H9 (cell line): ENCODE results near the gene AKR1D1. TPM values are rescaled to one million over a fixed set of nuclear protein-coding genes. Genes with fewer than 3 reads are reported as not detected.

Experiments
- DNase-seq: peaks from one replicate; pipeline ENCODE4 v3.0.0-alpha.2; 2017
- H2AFZ ChIP-seq: one replicate; pipeline ENCODE4 v1.6.1; 2013; ENCODE audit warnings: mild to moderate bottlenecking, low read length, control low read depth, moderate library complexity
- H2AK5ac ChIP-seq: 2 replicates; pipeline ENCODE4 v1.6.1; 2013; ENCODE audit warnings: low read length, control low read depth, mixed read lengths; ENCODE audit not compliant: insufficient read length
- H2BK120ac ChIP-seq: one replicate; pipeline ENCODE4 v1.6.1; 2013; ENCODE audit warnings: low read depth, mild to moderate bottlenecking, low read length, control low read depth, inconsistent platforms; ENCODE audit not compliant: poor library complexity, severe bottlenecking
- H2BK12ac ChIP-seq: 2 replicates; pipeline ENCODE4 v1.6.1; 2013; ENCODE audit warnings: low read length, control low read depth, mixed read lengths, low read depth; ENCODE audit not compliant: insufficient read length
- H2BK15ac ChIP-seq: 2 replicates; pipeline ENCODE4 v1.6.1; 2013; ENCODE audit warnings: low read depth, low read length, control low read depth
- H2BK20ac ChIP-seq: one replicate; pipeline ENCODE4 v1.6.1; 2013; ENCODE audit warnings: low read depth, mild to moderate bottlenecking, low read length, control low read depth, inconsistent platforms; ENCODE audit not compliant: poor library complexity, severe bottlenecking
- H2BK5ac ChIP-seq: 2 replicates; pipeline ENCODE4 v1.6.1; 2013; ENCODE audit warnings: low read length, control low read depth, mixed read lengths; ENCODE audit not compliant: insufficient read length
- H3K14ac ChIP-seq: 2 replicates; pipeline ENCODE4 v1.6.1; 2013; ENCODE audit warnings: low read length, control low read depth; ENCODE audit not compliant: insufficient read depth
- H3K18ac ChIP-seq: 2 replicates; pipeline ENCODE4 v1.6.1; 2013; ENCODE audit warnings: low read depth, mild to moderate bottlenecking, mixed read lengths, low read length, control low read depth; ENCODE audit not compliant: insufficient read length
- H3K23ac ChIP-seq: 2 replicates; pipeline ENCODE4 v1.6.1; 2013; ENCODE audit warnings: low read length, control low read depth, mixed read lengths, low read depth; ENCODE audit not compliant: insufficient read length
- H3K23me2 ChIP-seq: 2 replicates; pipeline ENCODE4 v1.6.1; 2013; ENCODE audit warnings: low read depth, mild to moderate bottlenecking, mixed read lengths, low read length, control low read depth; ENCODE audit not compliant: insufficient read length, poor library complexity, severe bottlenecking
- H3K27ac ChIP-seq: 2 replicates; pipeline ENCODE4 v1.5.1; 2013; ENCODE audit warnings: low read length, control low read depth, mixed read lengths, low read depth; ENCODE audit not compliant: insufficient read length
- H3K27me3 ChIP-seq: 2 replicates; pipeline ENCODE4 v1.6.1; 2013; ENCODE audit warnings: low read length, control low read depth, inconsistent platforms; ENCODE audit not compliant: insufficient read depth
- H3K4ac ChIP-seq: 2 replicates; pipeline ENCODE4 v1.6.1; 2013; ENCODE audit warnings: low read depth, mild to moderate bottlenecking, control low read depth, inconsistent platforms, low read length, moderate library complexity
- H3K4me1 ChIP-seq: 2 replicates; pipeline ENCODE4 v1.6.1; 2013; ENCODE audit warnings: low read length, control low read depth, inconsistent platforms; ENCODE audit not compliant: insufficient read depth
- H3K4me2 ChIP-seq: 2 replicates; pipeline ENCODE4 v1.6.1; 2013; ENCODE audit warnings: low read length, control low read depth, mixed read lengths; ENCODE audit not compliant: insufficient read length, insufficient read depth
- H3K56ac ChIP-seq: 2 replicates; pipeline ENCODE4 v1.6.1; 2013; ENCODE audit warnings: low read depth, mild to moderate bottlenecking, mixed read lengths, low read length, control low read depth; ENCODE audit not compliant: insufficient read length
- H3K79me1 ChIP-seq: 2 replicates; pipeline ENCODE4 v1.6.1; 2013; ENCODE audit warnings: low read depth, mild to moderate bottlenecking, moderate library complexity, low read length, control low read depth, inconsistent platforms; ENCODE audit not compliant: insufficient read depth, poor library complexity, severe bottlenecking
- H3K79me2 ChIP-seq: 2 replicates; pipeline ENCODE4 v1.6.1; 2013; ENCODE audit warnings: low read length, control low read depth, inconsistent platforms; ENCODE audit not compliant: insufficient read depth
- H3K9ac ChIP-seq: 2 replicates; pipeline ENCODE4 v1.6.1; 2013; ENCODE audit warnings: low read length, control low read depth, mixed read lengths; ENCODE audit not compliant: insufficient read length; ENCODE audit errors: extremely low read depth
- H3K9me3 ChIP-seq: one replicate; pipeline ENCODE4 v1.6.1; 2013; ENCODE audit warnings: low read depth, low read length, inconsistent platforms; ENCODE audit not compliant: control insufficient read depth
- H3T11ph ChIP-seq: one replicate; pipeline ENCODE4 v1.6.1; 2013; ENCODE audit warnings: mild to moderate bottlenecking, low read length, control low read depth, inconsistent platforms
- H4K20me1 ChIP-seq: one replicate; pipeline ENCODE4 v1.6.1; 2013; ENCODE audit not compliant: control insufficient read depth, insufficient read length, insufficient read depth
- H4K5ac ChIP-seq: 2 replicates; pipeline ENCODE4 v1.6.1; 2013; ENCODE audit warnings: low read depth, mild to moderate bottlenecking, mixed read lengths, low read length, control low read depth; ENCODE audit not compliant: insufficient read length
- H4K8ac ChIP-seq: replicated peaks from 2 replicates; pipeline ENCODE4 v1.6.1; 2013; ENCODE audit warnings: low read length, control low read depth, mixed read lengths, low read depth; ENCODE audit not compliant: insufficient read length
- H4K91ac ChIP-seq: 2 replicates; pipeline ENCODE4 v1.6.1; 2013; ENCODE audit warnings: low read depth, mild to moderate bottlenecking, moderate library complexity, mixed read lengths, low read length, control low read depth; ENCODE audit not compliant: insufficient read length
- H3K27ac Mint-ChIP-seq, 3 experiments: 2 replicates in 2 of 3; 3 replicates in 1 of 3; pipeline ENCODE4 v1.8.0; 2020 to 2021; ENCODE audit warnings: mixed read lengths in 3 of 3, mild to moderate bottlenecking in 1 of 3, moderate library complexity in 1 of 3
- H3K27me3 Mint-ChIP-seq: 2 replicates; pipeline ENCODE4 v1.8.0; 2021; ENCODE audit warnings: low read depth, mild to moderate bottlenecking, moderate library complexity, mixed read lengths
- H3K36me3 Mint-ChIP-seq, 3 experiments: 2 replicates in 2 of 3; 3 replicates in 1 of 3; pipeline ENCODE4 v1.8.0; 2020 to 2021; ENCODE audit warnings: low read depth in 3 of 3, mixed read lengths in 3 of 3; ENCODE audit not compliant: insufficient read depth in 1 of 3
- H3K4me1 Mint-ChIP-seq, 2 experiments: 2 replicates each; pipeline ENCODE4 v1.8.0; 2020; ENCODE audit warnings: mixed read lengths in 2 of 2
- H3K4me3 Mint-ChIP-seq, 2 experiments: 2 replicates in 1 of 2; 3 replicates in 1 of 2; pipeline ENCODE4 v1.8.0; 2020 to 2021; ENCODE audit warnings: mild to moderate bottlenecking in 2 of 2, mixed read lengths in 2 of 2, moderate library complexity in 1 of 2
- H3K9me3 Mint-ChIP-seq, 2 experiments: 2 replicates in 1 of 2; 3 replicates in 1 of 2; pipeline ENCODE4 v1.8.0; 2020; ENCODE audit warnings: mild to moderate bottlenecking in 2 of 2, mixed read lengths in 2 of 2, moderate library complexity in 1 of 2
- WGBS: extraction: QIAGEN DNeasy Blood & Tissue Kit; methylation state at CpG from one replicate; pipeline ENCODE4 v1.1.7; 2013; ENCODE audit warnings: missing lambda C conversion rate, low lambda C conversion rate, mixed read lengths; ENCODE audit not compliant: insufficient read length; ENCODE audit errors: extremely low coverage; 5-methylcytosine and 5-hydroxymethylcytosine counted together
- total RNA-seq: library from RNA; stranded (reverse); gene quantifications from 2 replicates; pipeline ENCODE4 v1.2.1, GENCODE V29; 2021
- TF ChIP-seq, protein P1 (sequence below): fragments of 200-600 bp; sonication (generic); conservative IDR thresholded peaks from 3 replicates; pipeline ENCODE4 v1.8.0; 2021; ENCODE audit warnings: antibody characterized with exemption, mild to moderate bottlenecking

The AKR1D1 gene
- total RNA-seq, 1 experiment from 2014 or later: 0.31 TPM

DNA sequence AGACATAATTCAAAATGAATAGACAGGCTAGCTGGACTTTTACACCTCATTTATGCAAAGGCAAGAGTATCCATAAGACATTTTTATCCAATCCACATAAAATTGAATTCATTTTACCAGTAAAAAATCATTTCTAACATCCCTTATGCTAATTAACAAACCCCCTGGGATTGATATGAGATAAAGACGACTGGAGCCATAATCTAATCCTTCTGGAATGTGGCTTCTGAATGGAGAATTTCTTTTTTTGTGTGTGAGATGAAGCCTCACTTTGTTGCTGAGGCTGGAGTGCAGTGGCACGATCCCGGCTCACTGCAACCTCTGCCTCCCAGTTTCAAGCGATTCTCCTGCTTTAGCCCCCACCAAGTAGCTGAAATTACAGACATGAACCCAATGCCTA is 90.4 kb downstream of the AKR1D1 start:
- no peak overlapping the region for H3K18ac ChIP-seq
- H3K9ac ChIP-seq: no peak overlapping the region
- H2BK20ac ChIP-seq: no peak overlapping the region
- H4K5ac ChIP-seq: no peak overlapping the region
- no peak overlapping the region for H2BK120ac ChIP-seq
- TF ChIP-seq, protein P1, sequence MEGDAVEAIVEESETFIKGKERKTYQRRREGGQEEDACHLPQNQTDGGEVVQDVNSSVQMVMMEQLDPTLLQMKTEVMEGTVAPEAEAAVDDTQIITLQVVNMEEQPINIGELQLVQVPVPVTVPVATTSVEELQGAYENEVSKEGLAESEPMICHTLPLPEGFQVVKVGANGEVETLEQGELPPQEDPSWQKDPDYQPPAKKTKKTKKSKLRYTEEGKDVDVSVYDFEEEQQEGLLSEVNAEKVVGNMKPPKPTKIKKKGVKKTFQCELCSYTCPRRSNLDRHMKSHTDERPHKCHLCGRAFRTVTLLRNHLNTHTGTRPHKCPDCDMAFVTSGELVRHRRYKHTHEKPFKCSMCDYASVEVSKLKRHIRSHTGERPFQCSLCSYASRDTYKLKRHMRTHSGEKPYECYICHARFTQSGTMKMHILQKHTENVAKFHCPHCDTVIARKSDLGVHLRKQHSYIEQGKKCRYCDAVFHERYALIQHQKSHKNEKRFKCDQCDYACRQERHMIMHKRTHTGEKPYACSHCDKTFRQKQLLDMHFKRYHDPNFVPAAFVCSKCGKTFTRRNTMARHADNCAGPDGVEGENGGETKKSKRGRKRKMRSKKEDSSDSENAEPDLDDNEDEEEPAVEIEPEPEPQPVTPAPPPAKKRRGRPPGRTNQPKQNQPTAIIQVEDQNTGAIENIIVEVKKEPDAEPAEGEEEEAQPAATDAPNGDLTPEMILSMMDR: no peak
- no peak overlapping the region for H2BK12ac ChIP-seq
- H3K4me2 ChIP-seq: no peak overlapping the region
- no peaks in the 10 kb centered on the region for H3K79me1 ChIP-seq
- H3K23me2 ChIP-seq: no peaks in the 10 kb centered on the region
- peaks cover 18% of the 10 kb centered on the region for H3K9me3 ChIP-seq
- H3K4ac ChIP-seq: no peak overlapping the region
- no peak for DNase-seq
- no peak overlapping the region for H2BK5ac ChIP-seq
- no peak overlapping the region for H2BK15ac ChIP-seq
- H3K79me2 ChIP-seq: no peaks in the 10 kb centered on the region
- no peak overlapping the region for H3T11ph ChIP-seq
- Mint-ChIP-seq H3K27me3 (no peaks in the 10 kb centered on the region), H3K4me1 (peaks cover 52% of the 10 kb centered on the region in 2 experiments), H3K4me3 (peak overlapping the region in 1 of 2 experiments; percentile 22; a peak in 2 of 5 replicates), H3K36me3 (peaks cover 14 to 32% (median 24%) of the 10 kb centered on the region in 3 experiments), H3K9me3 (peaks cover 27 to 28% of the 10 kb centered on the region in 2 experiments), H3K27ac (peak overlapping the region; percentile 96 to 99 (median 99))
- H4K91ac ChIP-seq: no peak overlapping the region
- H3K4me1 ChIP-seq: peaks cover 16% of the 10 kb centered on the region; the same call in 1 of the 2 replicates
- H3K27me3 ChIP-seq: no peaks in the 10 kb centered on the region
- no peak overlapping the region for H3K56ac ChIP-seq
- peak overlapping the region; percentile 100 for H3K27ac ChIP-seq
- no peak overlapping the region for H3K23ac ChIP-seq
- no peaks in the 10 kb centered on the region for H4K20me1 ChIP-seq
- no peak overlapping the region for H2AK5ac ChIP-seq
- no peak overlapping the region for H3K14ac ChIP-seq
- no peak overlapping the region for H2AFZ ChIP-seq
- H4K8ac ChIP-seq: no peak overlapping the region
- WGBS: no CpG with 5 or more reads among the region's 4 CpGs
